ENCODE data around the gene TUBD1.
"Not testable (repeated sequence)": the region's sequence is repeated elsewhere in the genome, so short reads cannot be mapped to it uniquely, and the experiment has no call there.

DNA sequence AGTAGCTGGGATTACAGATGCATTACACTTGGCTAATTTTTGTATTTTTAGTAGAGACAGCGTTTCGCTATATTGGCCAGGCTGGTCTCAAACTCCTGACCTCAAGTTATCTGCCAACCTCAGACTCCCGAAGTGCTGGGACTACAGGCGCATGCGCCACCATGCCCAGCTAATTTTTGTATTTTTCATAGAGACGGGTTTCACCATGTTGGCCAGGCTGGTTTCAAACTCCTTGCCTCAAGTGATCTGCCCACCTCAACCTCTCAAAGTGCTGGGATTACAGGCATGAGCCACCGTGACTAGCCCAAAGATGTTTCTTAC, 39.9 kb downstream of the TUBD1 start:
- TF ChIP-seq, protein P1, sequence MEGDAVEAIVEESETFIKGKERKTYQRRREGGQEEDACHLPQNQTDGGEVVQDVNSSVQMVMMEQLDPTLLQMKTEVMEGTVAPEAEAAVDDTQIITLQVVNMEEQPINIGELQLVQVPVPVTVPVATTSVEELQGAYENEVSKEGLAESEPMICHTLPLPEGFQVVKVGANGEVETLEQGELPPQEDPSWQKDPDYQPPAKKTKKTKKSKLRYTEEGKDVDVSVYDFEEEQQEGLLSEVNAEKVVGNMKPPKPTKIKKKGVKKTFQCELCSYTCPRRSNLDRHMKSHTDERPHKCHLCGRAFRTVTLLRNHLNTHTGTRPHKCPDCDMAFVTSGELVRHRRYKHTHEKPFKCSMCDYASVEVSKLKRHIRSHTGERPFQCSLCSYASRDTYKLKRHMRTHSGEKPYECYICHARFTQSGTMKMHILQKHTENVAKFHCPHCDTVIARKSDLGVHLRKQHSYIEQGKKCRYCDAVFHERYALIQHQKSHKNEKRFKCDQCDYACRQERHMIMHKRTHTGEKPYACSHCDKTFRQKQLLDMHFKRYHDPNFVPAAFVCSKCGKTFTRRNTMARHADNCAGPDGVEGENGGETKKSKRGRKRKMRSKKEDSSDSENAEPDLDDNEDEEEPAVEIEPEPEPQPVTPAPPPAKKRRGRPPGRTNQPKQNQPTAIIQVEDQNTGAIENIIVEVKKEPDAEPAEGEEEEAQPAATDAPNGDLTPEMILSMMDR (conservative IDR thresholded peaks at IDR 0.05; ENCODE audit: low read length) = not testable (repeated sequence)
- TF ChIP-seq EZH2phosphoT487 (IDR thresholded peaks at IDR 0.05; ENCODE audit: borderline replicate concordance, low read depth, low read length) = not testable (repeated sequence)

Measured in OCI-LY7 (cell line).